ENCODE data around the gene SORCS1. TPM values are rescaled to one million over a fixed set of nuclear protein-coding genes. Genes with fewer than 3 reads are reported as not detected.

SORCS1 gene
- total RNA-seq, 4 donors from 2014 or later = 0.26 to 9.4 (median 3.8) TPM

GRCh38 chr10:106740071-106740470, 424.4 kb downstream of the SORCS1 start:
- Histone ChIP-seq H3K27me3 (no peaks in the 10 kb centered on the region), H3K4me3 (no peak overlapping the region), H3K27ac (no peak overlapping the region), H3K9me3 (no peaks in the 10 kb centered on the region), H3K36me3 (no peaks in the 10 kb centered on the region), H3K4me1 (no peaks in the 10 kb centered on the region)
- TF ChIP-seq POLR2A (IDR thresholded peaks at IDR 0.05) (no peak), CTCF (IDR thresholded peaks at IDR 0.05) (no peak)
- intact Hi-C loops (cut with DNase I; ENCODE audit: low total_unique reads) = no loop called here
- DNase-seq = no peak

- intact Hi-C loops (cut with DNase I; ENCODE audit: low total_unique reads) = no loop called here
- Histone ChIP-seq H3K9me3 (no peaks in the 10 kb centered on the region), H3K27me3 (no peaks in the 10 kb centered on the region), H3K4me3 (no peak overlapping the region), H3K36me3 (no peaks in the 10 kb centered on the region), H3K27ac (no peak overlapping the region), H3K4me1 (no peaks in the 10 kb centered on the region)
- no peak for TF ChIP-seq POLR2A (IDR thresholded peaks at IDR 0.05)
- no peak for DNase-seq
These were observed 430.3 kb downstream of the SORCS1 start for GRCh38 chr10:106734220-106734619.

GRCh38 chr10:106728232-106728631, 436.3 kb downstream of the SORCS1 start:
- DNase-seq = no peak
- no peaks in the 10 kb centered on the region for H3K36me3 ChIP-seq
- no peaks in the 10 kb centered on the region for H3K4me1 ChIP-seq
- H3K4me3 ChIP-seq = no peak overlapping the region
- no peak for TF ChIP-seq CTCF (IDR thresholded peaks at IDR 0.05)
- TF ChIP-seq POLR2A (IDR thresholded peaks at IDR 0.05) = no peak
- no peak overlapping the region for H3K27ac ChIP-seq
- H3K27me3 ChIP-seq = no peaks in the 10 kb centered on the region
- no peaks in the 10 kb centered on the region for H3K9me3 ChIP-seq
- intact Hi-C loops (cut with DNase I; ENCODE audit: low total_unique reads) = no loop called here

GRCh38 chr10:106727170-106727569, 437.3 kb downstream of the SORCS1 start:
- no peak for DNase-seq
- H3K27ac ChIP-seq = no peak overlapping the region
- intact Hi-C loops (cut with DNase I; ENCODE audit: low total_unique reads) = no loop called here
- no peaks in the 10 kb centered on the region for H3K27me3 ChIP-seq
- H3K36me3 ChIP-seq = no peaks in the 10 kb centered on the region
- no peaks in the 10 kb centered on the region for H3K9me3 ChIP-seq
- H3K4me3 ChIP-seq = no peak overlapping the region
- TF ChIP-seq CTCF (IDR thresholded peaks at IDR 0.05) (no peak), POLR2A (IDR thresholded peaks at IDR 0.05) (no peak)
- no peaks in the 10 kb centered on the region for H3K4me1 ChIP-seq

GRCh38 chr10:106722524-106722923, 442.0 kb downstream of the SORCS1 start:
- Histone ChIP-seq H3K27me3 (no peaks in the 10 kb centered on the region), H3K9me3 (no peaks in the 10 kb centered on the region), H3K4me1 (no peaks in the 10 kb centered on the region), H3K4me3 (no peak overlapping the region), H3K36me3 (no peaks in the 10 kb centered on the region), H3K27ac (no peak overlapping the region)
- intact Hi-C loops (cut with DNase I; ENCODE audit: low total_unique reads) = no loop called here
- no peak for DNase-seq
- no peak for TF ChIP-seq POLR2A (IDR thresholded peaks at IDR 0.05)
- no peak for TF ChIP-seq CTCF (IDR thresholded peaks at IDR 0.05)

GRCh38 chr10:106720683-106721082, 443.8 kb downstream of the SORCS1 start:
- H3K36me3 ChIP-seq = no peaks in the 10 kb centered on the region
- no peaks in the 10 kb centered on the region for H3K9me3 ChIP-seq
- H3K27ac ChIP-seq = no peak overlapping the region
- no peak for DNase-seq
- intact Hi-C loops (cut with DNase I; ENCODE audit: low total_unique reads) = no loop called here
- no peaks in the 10 kb centered on the region for H3K4me1 ChIP-seq
- TF ChIP-seq CTCF (IDR thresholded peaks at IDR 0.05) (no peak), POLR2A (IDR thresholded peaks at IDR 0.05) (no peak)
- no peak overlapping the region for H3K4me3 ChIP-seq
- no peaks in the 10 kb centered on the region for H3K27me3 ChIP-seq
